ENCODE data around the gene GALNTL6. TPM values are rescaled to one million over a fixed set of nuclear protein-coding genes. Genes with fewer than 3 reads are reported as not detected.

Gene GALNTL6
- total and polyA plus RNA-seq, 2 experiments from 2014 or later: not detected

GRCh38 chr4:171847751-171848150 lies 34.5 kb downstream of the GALNTL6 start:
- Histone ChIP-seq H3K4me3 (no peak overlapping the region), H3K4me1 (ENCODE audit: low read depth) (no peaks in the 10 kb centered on the region), H3K27me3 (no peaks in the 10 kb centered on the region), H3K36me3 (no peaks in the 10 kb centered on the region), H3K27ac (no peak overlapping the region), H3K9me3 (ENCODE audit: low read depth) (no peaks in the 10 kb centered on the region)
- no peak for DNase-seq (ENCODE audit: low read depth in 1 of 2, low spot score in 1 of 2)
- no peak for TF ChIP-seq CTCF (IDR thresholded peaks at IDR 0.05; ENCODE audit: low read depth, low read length)

DNA sequence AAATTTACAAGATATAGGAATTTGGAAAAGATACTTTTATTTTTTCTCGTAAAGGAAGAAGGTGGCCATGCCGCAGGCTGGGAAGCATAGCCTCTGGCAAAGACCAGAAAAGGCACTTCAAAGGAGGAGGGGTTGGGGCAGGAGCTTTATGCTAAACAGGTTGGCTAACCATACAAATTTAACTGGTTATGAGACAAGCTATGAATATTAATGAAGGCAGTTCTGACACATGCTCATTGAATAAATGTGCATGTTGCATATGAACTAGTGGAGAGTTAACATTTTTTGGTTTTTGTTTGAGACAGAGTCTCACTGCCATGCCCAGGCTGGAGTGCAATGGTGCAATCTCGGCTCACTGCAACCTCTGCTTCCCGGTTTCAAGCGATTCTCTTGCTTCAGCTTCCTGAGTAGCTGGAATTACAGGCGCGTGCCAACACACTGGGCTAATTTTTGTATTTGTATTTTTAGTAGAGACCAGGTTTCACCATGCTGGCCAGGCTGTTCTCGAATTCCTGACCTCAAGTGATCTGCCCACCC lies 36.5 kb downstream of the GALNTL6 start:
- H3K4me3 ChIP-seq: no peak overlapping the region
- no peak for TF ChIP-seq CTCF (IDR thresholded peaks at IDR 0.05; ENCODE audit: low read depth, low read length)

GRCh38 chr4:171851295-171851694 lies 38.1 kb downstream of the GALNTL6 start:
- no peaks in the 10 kb centered on the region for H3K27me3 ChIP-seq
- TF ChIP-seq CTCF (IDR thresholded peaks at IDR 0.05; ENCODE audit: low read depth, low read length): no peak

More for the DNA sequence above, 36.5 kb downstream of the GALNTL6 start:
- DNase-seq (ENCODE audit: low read depth in 1 of 2, low spot score in 1 of 2): no peak
- no peaks in the 10 kb centered on the region for H3K36me3 ChIP-seq
- no peak overlapping the region for H3K27ac ChIP-seq
- no peaks in the 10 kb centered on the region for H3K9me3 ChIP-seq (ENCODE audit: low read depth)
- H3K27me3 ChIP-seq: no peaks in the 10 kb centered on the region
- H3K4me1 ChIP-seq (ENCODE audit: low read depth): no peaks in the 10 kb centered on the region

DNA sequence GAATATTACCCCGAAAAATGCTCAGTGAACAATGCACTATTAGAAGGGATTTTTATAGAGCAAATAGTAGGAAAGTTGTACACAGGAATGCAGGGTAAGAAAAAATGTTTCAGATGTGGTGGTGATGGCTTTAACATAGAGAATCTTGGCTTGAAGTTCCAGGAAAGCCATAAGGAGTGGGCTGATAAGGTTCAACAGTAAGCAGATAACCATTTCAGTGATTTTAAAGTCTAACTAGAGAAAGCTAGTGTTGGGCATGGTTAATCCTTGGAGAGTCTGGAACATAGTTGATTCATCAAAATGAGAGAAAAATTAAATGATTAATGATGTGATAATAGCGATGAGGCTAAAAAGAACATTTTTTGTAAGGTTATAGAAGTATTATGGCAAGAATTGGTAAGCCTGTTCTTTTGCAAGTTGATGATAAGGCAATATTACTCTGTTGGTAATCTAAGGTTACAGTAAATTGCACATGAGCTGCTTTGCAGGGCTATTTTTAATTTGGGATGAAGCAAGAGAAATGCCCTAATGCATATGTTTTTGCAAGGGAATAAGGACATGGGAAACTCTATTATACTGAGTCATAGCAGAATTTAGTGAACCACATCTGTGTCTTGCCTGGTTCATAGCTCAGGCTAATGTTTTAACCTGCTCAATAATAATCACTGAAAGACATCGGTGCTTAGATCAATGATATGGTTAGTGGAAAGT lies 44.3 kb downstream of the GALNTL6 start:
- DNase-seq (ENCODE audit: low read depth in 1 of 2, low spot score in 1 of 2): peak; percentile 2 to 7

More at GRCh38 chr4:171851295-171851694, 38.1 kb downstream of the GALNTL6 start:
- H3K4me1 ChIP-seq (ENCODE audit: low read depth): no peaks in the 10 kb centered on the region
- DNase-seq (ENCODE audit: low read depth in 1 of 2, low spot score in 1 of 2): no peak
- H3K9me3 ChIP-seq (ENCODE audit: low read depth): no peaks in the 10 kb centered on the region
- no peaks in the 10 kb centered on the region for H3K36me3 ChIP-seq
- no peak overlapping the region for H3K4me3 ChIP-seq
- H3K27ac ChIP-seq: no peak overlapping the region

GRCh38 chr4:171875291-171875690 lies 62.1 kb downstream of the GALNTL6 start:
- no peak for TF ChIP-seq CTCF (IDR thresholded peaks at IDR 0.05; ENCODE audit: low read depth, low read length)
- no peaks in the 10 kb centered on the region for H3K9me3 ChIP-seq (ENCODE audit: low read depth)
- no peak for DNase-seq (ENCODE audit: low read depth in 1 of 2, low spot score in 1 of 2)
- no peaks in the 10 kb centered on the region for H3K27me3 ChIP-seq
- no peaks in the 10 kb centered on the region for H3K36me3 ChIP-seq
- no peak overlapping the region for H3K27ac ChIP-seq
- no peaks in the 10 kb centered on the region for H3K4me1 ChIP-seq (ENCODE audit: low read depth)
- no peak overlapping the region for H3K4me3 ChIP-seq

More for the DNA sequence above, 44.3 kb downstream of the GALNTL6 start:
- no peaks in the 10 kb centered on the region for H3K9me3 ChIP-seq (ENCODE audit: low read depth)
- H3K36me3 ChIP-seq: no peaks in the 10 kb centered on the region
- no peaks in the 10 kb centered on the region for H3K4me1 ChIP-seq (ENCODE audit: low read depth)
- no peak overlapping the region for H3K27ac ChIP-seq
- no peaks in the 10 kb centered on the region for H3K27me3 ChIP-seq
- no peak overlapping the region for H3K4me3 ChIP-seq
- no peak for TF ChIP-seq CTCF (IDR thresholded peaks at IDR 0.05; ENCODE audit: low read depth, low read length)

Measured in cardiac muscle cell (in vitro differentiated cells and primary cell).